ENCODE data around the gene MEG3. TPM values are rescaled to one million over a fixed set of nuclear protein-coding genes. Genes with fewer than 3 reads are reported as not detected.
A peak's percentile ranks its signal among the peaks of the same experiment; 100 is the strongest.

The MEG3 gene
- total and polyA plus RNA-seq, 12 donors: 86.6 to 8,129 (median 728) TPM

DNA sequence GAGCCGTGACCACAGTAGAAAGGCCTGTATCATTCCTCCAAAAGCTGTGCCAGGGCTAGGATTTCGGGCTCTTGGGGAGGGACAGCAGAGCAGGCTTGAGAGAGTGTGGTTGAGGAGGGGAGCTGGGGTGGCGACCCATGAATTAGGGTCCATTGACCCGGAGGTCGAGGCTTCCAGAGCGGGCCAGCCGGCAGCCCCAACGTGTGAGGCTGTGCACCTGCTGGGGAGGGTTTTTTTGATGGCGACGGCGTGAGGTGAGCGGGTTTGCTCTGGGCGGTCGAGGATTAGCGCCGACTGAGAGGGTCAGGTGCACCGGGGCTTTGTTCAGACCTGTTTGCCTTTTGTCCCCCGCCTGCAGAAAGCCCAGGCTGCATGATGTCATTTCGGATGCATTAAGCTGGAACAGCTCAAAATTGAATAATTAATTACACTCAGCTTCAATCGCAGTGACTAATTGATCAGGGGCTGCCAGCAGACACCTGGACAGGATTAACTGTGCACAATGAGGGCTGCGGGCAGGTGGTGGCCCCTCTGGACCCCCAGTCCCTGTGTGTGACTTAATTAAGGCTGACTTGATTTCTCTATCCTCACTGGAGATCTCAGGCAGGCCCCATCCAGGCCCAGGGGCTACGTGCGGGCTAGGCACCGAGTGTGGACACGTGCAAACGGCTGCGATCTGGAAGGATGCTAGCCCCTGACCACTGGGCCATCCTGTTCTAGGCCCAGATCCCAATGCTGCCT, 42.1 kb upstream of the MEG3 start:
- Histone ChIP-seq H3K9me3 (replicated peaks in 1 of 3) (no peaks in the 10 kb centered on the region), H3K36me3 (replicated peaks in 1 of 2) (no peaks in the 10 kb centered on the region), H3K4me1 (replicated peaks in 1 of 2) (peaks cover 0 to 15% of the 10 kb centered on the region in 2 donors), H3K27me3 (no peaks in the 10 kb centered on the region), H3K4me3 (no peak overlapping the region), H3K27ac (peak overlapping the region in 1 of 5 donors; percentile 65)
- peak in 2 of 7 donors; percentile 9 to 79 for DNase-seq
- 91 to 98% (median 93%) methylated on average over 26 to 27 of the region's 27 CpGs for WGBS, 4 donors
- TF ChIP-seq POLR2A (IDR thresholded peaks at IDR 0.05) (peak in 1 of 2 donors; percentile 37), CTCF (IDR thresholded peaks at IDR 0.05) (no peak)
- intact Hi-C loops (cut with DNase I): no loop called here

DNA sequence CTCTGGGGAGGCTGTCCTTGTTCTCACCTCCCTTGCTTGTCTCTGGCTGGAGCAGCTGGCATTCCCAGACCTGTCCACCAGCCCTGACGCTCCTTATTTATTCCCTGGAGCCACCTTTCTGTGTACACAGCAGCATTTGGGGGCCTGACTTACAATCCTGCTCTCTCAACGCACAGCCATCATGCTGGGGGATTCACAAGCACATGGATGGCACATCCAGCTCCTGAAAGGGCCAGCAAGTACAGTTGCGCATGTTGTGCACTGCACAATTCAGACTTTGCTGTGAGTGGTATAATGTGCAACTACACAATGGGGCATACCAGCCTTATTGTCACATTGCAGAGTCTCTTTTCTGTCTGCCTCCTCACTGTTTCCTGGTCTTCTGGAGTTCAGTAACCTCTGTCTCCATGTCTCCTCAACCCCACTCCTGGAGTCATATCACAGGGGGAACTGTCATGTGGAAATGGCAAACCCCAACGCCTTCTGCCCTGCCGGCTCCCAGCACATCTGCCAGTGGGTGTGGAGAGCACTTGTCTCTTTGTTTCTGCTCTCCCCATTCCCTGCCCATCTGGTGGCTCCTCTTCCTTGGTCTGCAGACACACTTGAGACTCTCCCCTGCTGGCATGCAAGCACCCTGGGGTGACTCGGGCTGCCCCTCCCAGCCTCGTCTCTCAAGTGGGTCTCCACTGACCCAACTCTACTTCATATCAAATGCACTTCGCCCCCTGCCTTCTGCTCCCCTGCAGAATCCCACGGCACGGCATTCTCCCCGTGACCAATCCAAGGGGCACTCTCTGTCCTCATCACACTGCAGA, 41.2 kb upstream of the MEG3 start:
- 64 to 85% (median 75%) methylated on average over 10 to 11 of the region's 11 CpGs for WGBS, 4 donors
- Histone ChIP-seq H3K4me3 (no peak overlapping the region), H3K27ac (peak overlapping the region in 1 of 5 donors; percentile 44), H3K27me3 (no peaks in the 10 kb centered on the region), H3K4me1 (replicated peaks in 1 of 2) (peaks cover 0 to 17% of the 10 kb centered on the region in 2 donors), H3K36me3 (replicated peaks in 1 of 2) (no peaks in the 10 kb centered on the region), H3K9me3 (replicated peaks in 1 of 3) (no peaks in the 10 kb centered on the region)
- peak in 2 of 7 donors; percentile 2 to 44 for DNase-seq
- TF ChIP-seq POLR2A (IDR thresholded peaks at IDR 0.05) (no peak), CTCF (IDR thresholded peaks at IDR 0.05) (no peak)
- intact Hi-C loops (cut with DNase I): no loop called here

GRCh38 chr14:100785338-100785615, 40.6 kb upstream of the MEG3 start:
- no peak for TF ChIP-seq CTCF (IDR thresholded peaks at IDR 0.05)
- TF ChIP-seq POLR2A (IDR thresholded peaks at IDR 0.05): no peak
- Histone ChIP-seq H3K36me3 (replicated peaks in 1 of 2) (no peaks in the 10 kb centered on the region), H3K27ac (no peak overlapping the region), H3K4me3 (no peak overlapping the region), H3K9me3 (replicated peaks in 1 of 3) (no peaks in the 10 kb centered on the region), H3K27me3 (no peaks in the 10 kb centered on the region), H3K4me1 (replicated peaks in 1 of 2) (peaks cover 0 to 17% of the 10 kb centered on the region in 2 donors)
- intact Hi-C loops (cut with DNase I): no loop called here
- peak in 3 of 7 donors; percentile 11 to 56 (median 45) for DNase-seq
- 37 to 55% (median 49%) methylated on average over 4 of the region's 4 CpGs for WGBS, 4 donors

DNA sequence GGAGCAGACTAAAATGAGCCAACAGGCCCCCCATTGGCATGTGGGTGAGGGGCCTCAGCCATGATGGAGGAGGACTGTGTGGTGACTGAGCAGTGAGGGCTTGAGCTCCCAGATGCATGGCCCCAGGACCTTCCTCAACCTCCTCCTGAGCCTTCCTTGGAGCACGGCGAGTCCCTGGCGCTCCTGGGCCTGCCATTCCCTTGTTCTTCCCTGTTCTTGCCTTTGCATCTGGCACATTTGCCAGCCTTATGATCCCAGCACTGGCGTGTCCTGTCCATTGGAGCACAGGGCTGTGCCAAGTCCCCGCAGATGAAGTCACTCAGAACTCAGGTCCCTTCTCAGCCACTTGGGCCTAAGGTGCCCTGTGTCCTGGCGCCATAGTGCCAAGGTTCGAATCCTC, 40.3 kb upstream of the MEG3 start:
- intact Hi-C loops (cut with DNase I): no loop called here
- no peak overlapping the region for H3K4me3 ChIP-seq
- H3K27ac ChIP-seq: no peak overlapping the region
- no peaks in the 10 kb centered on the region for H3K27me3 ChIP-seq
- 92 to 98% (median 95%) methylated on average over 7 of the region's 7 CpGs for WGBS, 4 donors
- H3K36me3 ChIP-seq (replicated peaks in 1 of 2): no peaks in the 10 kb centered on the region
- TF ChIP-seq CTCF (IDR thresholded peaks at IDR 0.05) (no peak), POLR2A (IDR thresholded peaks at IDR 0.05) (no peak)
- DNase-seq: peak in 1 of 7 donors; percentile 8
- peaks cover 0 to 17% of the 10 kb centered on the region in 2 donors for H3K4me1 ChIP-seq (replicated peaks in 1 of 2)
- no peaks in the 10 kb centered on the region for H3K9me3 ChIP-seq (replicated peaks in 1 of 3)

Measured in adrenal gland (tissue), 12 donors.